ENCODE results near the gene METTL25.

METTL25 gene

DNA sequence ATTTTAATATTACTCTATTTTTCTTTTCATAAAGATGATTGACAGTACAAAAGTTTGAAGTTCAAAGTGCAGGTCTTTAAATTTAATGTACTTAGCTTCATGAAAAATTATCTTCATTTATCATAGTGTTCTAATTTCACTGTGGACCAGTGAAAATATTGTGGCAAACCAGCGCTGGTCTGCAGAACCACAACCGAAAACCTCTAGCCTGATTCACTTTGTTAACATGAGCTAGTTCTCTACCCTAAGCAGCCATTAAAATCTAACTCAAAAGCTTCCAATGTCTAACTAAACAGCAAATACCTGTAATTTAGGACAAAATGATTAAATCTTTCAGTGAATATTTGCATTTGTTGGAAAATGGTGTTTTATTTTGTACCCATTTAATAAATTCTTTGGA lies 167.3 kb downstream of the METTL25 start:
- no peak for DNase-seq (ENCODE audit: low read depth in 3 of 3)

DNA sequence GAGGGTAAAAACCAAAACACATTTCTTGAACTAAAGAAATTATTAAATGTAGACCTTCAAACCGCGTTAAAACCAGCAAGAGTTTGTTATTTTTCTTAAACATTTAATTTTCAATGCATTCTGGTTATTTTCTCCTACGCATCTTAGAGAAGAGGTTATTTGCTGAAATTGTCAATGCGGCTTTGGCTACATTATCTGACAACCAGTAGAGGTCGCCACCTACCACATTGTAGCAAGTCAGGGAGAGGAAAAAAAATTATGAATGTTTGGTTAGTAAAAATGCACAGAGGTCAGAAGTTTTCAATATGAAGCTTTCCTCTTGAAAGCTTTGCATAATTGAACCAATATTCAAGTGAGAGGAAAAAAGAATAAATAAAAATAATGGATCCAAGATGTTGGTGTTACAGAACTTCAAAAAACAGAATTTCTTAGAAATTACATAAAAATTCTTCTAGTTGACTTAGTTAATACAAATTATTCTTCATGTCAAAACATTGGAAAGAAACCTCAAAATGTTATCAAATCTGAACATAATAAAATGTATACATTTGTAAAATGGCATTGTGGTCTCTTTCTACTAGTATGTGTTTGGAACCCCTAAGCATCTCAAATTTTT lies 168.9 kb downstream of the METTL25 start:
- DNase-seq (ENCODE audit: low read depth in 3 of 3): no peak
